GM19099 (cell line): ENCODE data around the gene CFAP100.

Experiments
- POLR2A ChIP-seq: IDR thresholded peaks from 3 replicates; pipeline ENCODE4 v1.6.1; 2011; ENCODE audit warnings: low read depth; ENCODE audit not compliant: insufficient read length; ENCODE audit errors: extremely low read depth

CFAP100 gene

GRCh38 chr3:126352476-126353454 lies 41.9 kb upstream of the CFAP100 start:
- no peak for TF ChIP-seq POLR2A

- no peak for TF ChIP-seq POLR2A
These were observed 40.9 kb upstream of the CFAP100 start for GRCh38 chr3:126353694-126354321.

DNA sequence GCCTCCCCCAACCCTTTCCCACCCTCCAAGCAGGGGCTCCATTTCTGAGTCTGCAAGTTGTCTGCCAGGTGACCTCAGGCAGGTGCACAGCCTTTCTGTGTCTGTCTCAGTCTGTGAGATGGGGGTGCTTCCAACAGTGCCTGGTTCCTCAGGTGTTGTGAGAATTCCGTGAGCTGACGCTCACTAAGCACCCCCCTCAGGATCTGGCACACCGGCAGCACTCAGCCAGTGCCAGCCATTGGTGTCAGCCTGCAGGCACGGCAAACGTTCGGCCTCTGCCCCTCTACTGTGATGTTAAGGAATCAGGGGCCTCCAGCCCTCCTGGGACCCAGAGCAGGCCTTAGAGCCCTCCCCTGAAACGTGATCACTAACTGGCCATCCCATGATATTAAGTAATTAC lies 39.9 kb upstream of the CFAP100 start:
- no peak for TF ChIP-seq POLR2A

GRCh38 chr3:126355251-126355650 lies 39.5 kb upstream of the CFAP100 start:
- no peak for TF ChIP-seq POLR2A

DNA sequence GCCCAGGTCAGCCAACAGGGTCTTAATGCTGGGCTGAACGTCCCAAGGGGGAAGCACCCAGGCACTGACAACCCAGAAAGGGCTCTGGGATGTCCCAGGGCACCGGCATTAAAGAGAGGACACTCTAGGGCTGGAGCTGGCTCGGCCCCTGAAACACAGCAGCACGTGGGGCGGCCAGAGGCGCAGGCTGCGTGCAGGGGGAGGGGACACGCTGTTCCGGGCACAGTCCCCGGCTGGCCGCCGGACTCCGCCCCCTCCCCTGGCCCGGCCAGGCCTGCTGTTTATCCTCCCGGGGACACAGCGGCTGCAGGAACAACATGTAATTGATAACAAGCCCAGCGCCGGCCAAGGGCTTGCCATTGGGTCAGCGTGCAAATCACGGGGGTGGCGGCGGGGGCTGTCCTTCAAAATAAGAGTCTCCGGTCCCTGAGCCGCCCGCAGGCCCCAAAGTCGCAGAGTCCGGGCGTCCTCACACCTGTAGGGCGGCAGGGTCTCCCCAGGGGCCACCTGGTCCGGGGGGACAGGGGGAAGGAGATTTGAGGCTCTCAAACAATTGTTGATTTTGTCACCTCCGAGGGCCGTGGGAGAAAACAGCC lies 38.8 kb upstream of the CFAP100 start:
- no peak for TF ChIP-seq POLR2A

GRCh38 chr3:126356373-126357264 lies 38.1 kb upstream of the CFAP100 start:
- TF ChIP-seq POLR2A = no peak

- no peak for TF ChIP-seq POLR2A
These were observed 37.2 kb upstream of the CFAP100 start, which contains the start of gene KLF15 for GRCh38 chr3:126357295-126358037. Gene KLF15, minus strand, starts transcription at chr3:126357408. Its CDS starts 4,486 bp downstream, at chr3:126352922.

DNA sequence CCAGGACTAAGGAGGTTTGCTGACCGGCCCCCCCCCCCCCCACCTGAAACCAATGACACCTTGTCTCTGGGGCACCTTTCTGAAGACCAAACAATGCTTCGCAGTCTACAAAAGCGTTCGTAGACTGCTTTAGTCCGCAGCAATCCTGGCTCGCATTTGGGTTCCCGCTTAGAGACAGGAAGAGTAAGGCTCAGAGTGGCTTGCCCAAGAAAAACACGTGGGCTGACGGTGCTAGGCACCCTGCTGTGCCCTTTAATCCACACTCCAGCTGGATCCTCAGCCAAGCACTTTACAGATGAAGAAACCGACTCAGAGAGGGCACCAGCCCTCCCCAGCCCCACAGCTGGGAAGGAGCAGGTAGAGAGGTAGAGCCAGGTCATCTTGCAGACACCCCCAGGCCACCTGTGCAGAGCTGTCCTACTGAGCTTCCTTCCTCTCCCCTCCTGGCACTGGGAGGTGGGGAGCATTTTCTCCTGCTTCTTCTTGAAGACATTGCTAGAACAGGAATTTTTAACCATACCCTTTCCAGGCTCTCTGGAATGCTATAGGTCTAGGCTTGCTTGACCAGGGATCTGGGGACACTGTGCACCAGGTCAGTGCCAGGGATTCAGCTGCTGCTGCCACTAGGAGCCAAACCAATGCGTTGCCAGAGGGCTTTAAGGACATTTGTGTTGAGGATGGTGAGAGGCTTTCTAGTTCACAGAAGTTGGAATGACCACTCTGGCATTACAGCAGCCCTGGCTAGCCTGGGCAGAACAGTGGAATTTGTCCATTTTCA lies 36.5 kb upstream of the CFAP100 start:
- TF ChIP-seq POLR2A = no peak

- TF ChIP-seq POLR2A = no peak
These were observed 35.9 kb upstream of the CFAP100 start for GRCh38 chr3:126358816-126359181.

DNA sequence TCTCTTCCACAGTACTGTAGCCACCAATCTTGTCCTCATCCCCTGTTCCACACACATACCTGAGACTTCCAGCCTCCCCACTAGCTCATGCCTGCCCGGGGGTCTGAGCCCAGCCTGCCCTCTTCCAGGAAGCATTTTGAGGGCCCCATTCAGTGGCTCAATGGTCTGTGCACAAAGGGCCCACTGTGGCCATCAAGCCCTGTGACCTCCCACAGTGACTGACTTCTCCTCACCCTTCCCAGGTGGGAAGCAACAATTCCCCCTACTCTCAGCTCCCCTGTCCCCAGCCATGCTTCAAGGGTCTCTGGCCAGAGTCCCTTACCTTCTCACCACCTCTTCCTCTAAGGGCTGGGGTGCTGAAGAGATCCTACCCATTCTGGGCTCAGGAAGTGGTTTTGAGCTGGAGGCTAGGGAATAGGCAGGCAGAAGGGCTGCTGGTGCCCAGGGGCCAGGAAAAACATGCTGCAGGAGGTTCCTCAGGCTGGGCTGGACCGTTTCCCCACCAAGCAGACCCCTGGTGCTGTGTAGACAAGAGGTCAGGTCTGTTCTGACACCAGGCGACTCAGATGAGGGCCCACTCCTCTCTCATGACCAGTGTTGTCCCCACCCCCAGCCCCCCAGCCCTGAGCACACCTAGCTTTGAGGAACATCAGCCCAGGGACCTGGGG lies 34.5 kb upstream of the CFAP100 start:
- TF ChIP-seq POLR2A = no peak

GRCh38 chr3:126360714-126361060 lies 34.0 kb upstream of the CFAP100 start:
- no peak for TF ChIP-seq POLR2A

DNA sequence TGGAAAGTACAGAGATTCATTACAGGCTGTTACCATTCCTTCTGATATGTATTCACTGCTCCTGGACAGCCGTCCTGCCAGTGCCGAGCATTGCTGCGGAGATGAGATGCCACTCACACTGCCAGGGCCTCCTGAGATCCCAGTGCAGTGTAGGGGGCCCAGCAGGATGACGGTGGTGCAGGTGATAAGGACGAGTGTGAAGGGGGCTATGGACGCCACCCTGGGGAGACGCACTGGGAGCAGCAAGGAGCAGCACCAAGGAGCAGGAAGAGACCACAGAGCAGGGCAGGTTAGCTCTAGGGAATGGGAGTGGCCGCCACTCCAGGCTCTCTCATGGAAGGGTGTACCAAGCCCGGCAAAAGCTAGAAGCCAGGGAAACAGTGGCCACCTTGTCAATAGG lies 33.5 kb upstream of the CFAP100 start:
- no peak for TF ChIP-seq POLR2A
